Fibroblast of skin of abdomen (primary cell): ENCODE measurements around the gene TMSB4X.
"Not testable (repeated sequence)": the region's sequence is repeated elsewhere in the genome, so short reads cannot be mapped to it uniquely, and the experiment has no call there.

Experiments
- DNase-seq: peaks from one replicate; pipeline ENCODE4 v3.0.0-alpha.2; 2013

TMSB4X gene

GRCh38 chrX:12997906-12998687 lies 23.2 kb downstream of the TMSB4X start:
- DNase-seq: no peak

GRCh38 chrX:12999422-12999821 lies 24.5 kb downstream of the TMSB4X start:
- no peak for DNase-seq

DNA sequence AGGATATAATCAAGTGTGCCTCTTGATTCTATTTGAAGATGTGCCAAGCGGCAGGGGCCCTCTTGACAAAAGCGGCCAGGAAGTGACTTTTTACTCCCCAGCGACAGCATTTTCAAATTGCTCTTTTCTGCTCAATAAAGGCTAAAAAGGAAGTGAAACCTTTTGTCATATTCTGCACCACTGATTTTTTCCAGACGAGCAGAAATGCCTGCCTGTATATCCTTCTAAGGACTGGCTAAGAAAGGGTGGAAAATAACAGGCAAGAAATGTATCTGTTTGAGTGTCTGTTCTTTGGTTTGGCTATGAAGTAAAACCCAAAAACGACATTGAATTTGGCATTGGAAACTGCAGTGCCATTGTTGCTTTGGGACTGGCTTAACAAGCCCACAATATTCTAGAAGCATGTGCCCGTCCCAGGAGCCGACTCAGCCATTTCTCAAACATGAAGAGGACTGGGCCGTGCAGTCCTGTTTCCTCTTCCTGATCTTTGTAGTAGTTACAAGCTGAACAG lies 25.4 kb downstream of the TMSB4X start:
- DNase-seq: no peak

GRCh38 chrX:13001097-13001496 lies 26.2 kb downstream of the TMSB4X start:
- DNase-seq: no peak

DNA sequence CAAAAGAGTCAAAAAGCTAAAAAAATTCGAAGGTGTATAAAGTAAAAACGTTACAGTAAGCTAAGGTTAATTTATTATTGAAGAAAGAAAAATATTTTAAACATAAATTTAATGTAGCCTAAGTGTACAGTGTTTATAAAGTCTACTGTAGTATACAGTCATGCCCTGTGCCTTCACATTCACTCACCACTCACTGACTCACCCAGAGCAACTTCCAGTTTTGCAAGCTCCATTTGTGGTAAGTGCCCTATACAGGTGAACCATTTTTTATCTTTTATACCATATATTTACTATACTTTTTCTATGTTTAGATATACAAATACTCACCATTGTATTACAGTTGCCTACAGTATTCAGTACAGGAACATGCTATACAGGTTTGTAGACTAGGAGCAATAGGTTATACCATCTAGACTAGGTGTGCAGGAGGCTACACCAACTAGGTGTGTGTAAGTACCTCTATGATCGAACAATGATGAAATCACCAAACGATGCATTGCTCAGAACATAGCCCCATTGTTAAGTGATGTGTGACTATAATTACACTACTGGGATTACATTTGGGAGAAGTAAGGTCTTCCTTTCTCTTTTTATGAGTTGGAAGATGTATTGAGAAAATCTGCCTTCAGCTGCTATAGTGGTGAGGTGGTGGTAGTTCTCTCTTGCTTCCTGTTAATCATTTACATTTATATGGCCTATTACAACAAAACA lies 27.2 kb downstream of the TMSB4X start:
- DNase-seq: no peak

DNA sequence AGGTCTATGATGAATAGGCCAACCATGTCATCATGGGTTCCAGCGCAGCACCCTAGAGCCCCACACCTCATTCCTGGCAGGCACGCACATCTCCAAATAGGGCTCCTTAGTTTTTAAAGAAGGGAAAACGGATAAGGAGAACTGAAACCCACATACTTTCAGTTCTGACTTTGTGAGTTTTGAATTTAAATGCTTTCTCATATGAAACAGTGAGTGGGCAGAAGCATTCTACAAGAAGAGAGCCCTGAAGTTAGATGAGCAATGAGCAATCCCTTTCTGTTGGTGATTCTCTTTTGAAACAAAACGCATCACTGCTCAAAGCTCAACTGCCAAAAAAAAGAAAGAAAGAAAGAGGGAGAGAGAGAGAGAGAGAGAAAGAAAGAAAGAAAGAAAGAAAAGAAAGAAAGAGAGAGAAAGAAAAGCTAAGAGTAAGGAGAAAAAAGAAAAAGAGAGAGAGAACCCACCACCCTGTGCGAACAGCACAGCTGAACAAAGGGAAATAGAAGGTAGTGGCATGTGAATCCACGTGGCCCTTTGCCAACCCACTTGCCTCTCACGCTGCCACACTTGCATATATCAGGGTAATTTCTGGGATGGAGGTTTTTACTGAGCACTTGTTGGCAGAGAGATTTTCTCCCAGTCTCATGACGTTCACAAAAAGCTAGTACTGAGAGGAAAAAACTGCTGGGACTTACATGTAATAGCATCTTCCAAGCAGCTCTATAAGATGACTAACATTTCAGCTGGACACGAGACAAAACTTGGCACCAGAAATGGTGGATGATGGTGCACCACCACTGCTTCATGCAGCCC lies 31.0 kb downstream of the TMSB4X start:
- DNase-seq: no peak

GRCh38 chrX:13007519-13008188 lies 32.7 kb downstream of the TMSB4X start:
- DNase-seq: peak; percentile 48

- no peak for DNase-seq
Observed at GRCh38 chrX:13008189-13008533, 33.3 kb downstream of the TMSB4X start.

DNA sequence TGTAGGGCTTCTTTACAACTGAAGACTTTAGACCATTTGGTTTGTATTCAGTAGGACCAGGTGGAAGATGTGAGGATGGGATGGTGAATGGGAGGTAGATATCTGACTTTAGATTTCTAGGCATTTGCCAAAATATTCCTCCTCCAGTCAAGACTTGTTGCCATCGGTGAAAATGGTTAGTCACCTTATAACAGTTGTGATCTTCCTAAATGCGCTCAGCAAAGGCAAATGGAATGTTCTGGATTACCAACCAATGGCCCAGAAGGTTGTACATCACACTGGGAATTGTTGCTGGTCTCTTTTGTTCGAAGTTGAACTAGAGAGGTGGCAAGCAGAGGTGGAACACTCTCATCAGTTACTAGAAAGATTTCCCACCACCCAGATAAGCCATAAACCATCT lies 33.9 kb downstream of the TMSB4X start:
- no peak for DNase-seq

- no peak for DNase-seq
Observed at GRCh38 chrX:13009273-13009672, 34.4 kb downstream of the TMSB4X start.

DNA sequence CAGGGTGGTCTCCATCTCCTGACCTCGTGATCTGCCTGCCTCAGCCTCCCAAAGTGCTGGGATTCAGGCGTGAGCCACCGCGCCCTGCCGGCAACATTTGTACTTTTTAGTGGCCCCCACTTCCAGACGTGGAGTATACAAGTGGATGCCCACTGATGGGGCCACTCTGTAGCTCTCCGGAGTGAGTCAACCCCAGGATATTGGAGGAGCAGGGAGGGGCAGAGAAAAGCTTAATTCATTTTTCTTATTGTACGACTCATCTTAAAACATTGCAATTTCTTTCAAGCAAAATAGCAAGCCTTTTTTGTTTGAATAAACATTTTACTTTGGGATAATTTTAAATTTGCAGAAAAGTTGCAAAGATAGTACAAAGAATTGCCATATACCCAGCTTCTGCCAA lies 34.9 kb downstream of the TMSB4X start:
- no peak for DNase-seq

- no peak for DNase-seq
Observed at GRCh38 chrX:13010546-13010945, 35.6 kb downstream of the TMSB4X start.

DNA sequence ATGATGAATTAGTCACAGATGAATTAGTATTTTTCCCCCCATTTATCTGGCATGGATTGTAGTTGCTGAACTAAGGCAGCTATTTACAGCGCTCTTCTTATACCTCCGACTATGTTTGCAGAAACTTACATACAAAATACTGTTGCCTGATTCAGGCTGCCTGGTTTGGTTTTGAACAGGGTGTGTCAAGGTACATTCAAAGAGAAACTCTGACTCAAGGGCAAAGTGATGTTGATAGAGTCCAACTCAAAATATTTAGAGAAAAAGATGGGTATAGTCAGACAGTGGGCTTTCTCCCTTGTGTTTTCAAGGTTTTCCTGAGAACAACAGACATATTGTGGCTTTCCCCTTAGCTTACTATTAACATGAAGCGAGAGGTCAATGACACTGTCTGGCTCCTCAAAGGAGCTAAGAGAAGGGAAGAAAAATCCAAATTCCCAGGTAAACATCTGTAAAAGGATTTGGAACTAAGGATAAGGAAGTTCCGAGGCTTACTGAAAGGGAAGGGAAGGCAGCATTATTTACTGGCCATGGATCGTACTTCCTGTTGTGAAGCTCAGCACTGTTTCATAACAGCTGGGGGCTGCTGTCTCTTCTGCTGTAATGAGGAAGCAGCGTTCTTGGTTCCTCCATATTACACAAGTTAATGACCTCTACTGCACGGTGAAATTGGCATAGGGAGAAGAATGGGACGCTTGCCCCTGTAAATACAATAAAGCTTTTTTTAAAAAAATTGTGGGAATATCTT lies 38.6 kb downstream of the TMSB4X start:
- DNase-seq: no peak

DNA sequence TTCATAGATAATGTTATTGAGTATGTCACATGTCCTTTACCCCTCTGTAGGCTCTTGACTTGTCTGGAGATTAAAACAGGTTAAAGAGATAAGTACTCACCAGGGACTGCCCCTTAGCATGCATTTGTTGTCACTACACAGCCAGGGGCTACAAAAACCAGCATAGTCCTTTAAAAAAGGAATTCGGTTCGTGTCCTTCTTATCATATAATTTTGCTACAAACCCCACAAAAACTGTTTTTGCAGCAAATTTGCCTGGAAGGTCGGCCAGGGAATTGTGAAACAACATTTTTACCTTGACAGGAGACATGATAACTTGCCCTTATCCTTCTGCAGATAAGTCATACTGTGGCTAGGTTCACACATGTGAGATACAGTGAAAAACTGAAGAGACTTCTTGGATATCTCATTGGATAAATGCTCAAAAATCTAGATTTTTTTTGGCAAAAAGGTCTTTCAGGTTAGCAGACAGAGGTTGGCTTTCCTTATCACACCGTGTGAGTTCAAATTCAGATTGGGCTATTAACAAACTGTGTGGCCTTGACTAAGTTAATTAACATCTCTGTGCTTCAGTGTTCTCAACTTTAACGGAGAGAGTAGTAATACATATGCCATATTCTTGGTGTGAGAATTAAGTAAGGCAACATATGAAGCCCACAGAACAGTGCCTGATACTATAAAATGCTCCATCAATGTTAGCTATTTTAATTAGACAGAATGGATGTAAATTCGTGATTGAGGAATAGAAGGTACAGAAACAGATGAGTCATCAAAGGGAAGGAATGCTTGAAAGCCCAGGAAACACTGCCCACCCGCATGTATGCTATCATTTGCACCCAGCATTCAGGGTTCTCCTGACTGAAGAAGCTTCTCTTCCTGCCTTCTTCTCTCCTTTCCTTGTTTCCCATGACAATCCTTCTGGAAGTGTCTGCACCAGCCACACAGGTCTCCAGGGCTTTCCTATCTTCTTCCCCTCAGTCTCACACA lies 39.5 kb downstream of the TMSB4X start:
- DNase-seq: peak; percentile 39

- DNase-seq: no peak
Observed at GRCh38 chrX:13015536-13016236, 40.8 kb downstream of the TMSB4X start.

GRCh38 chrX:13016731-13017130 lies 41.8 kb downstream of the TMSB4X start:
- not testable (repeated sequence) for DNase-seq

- DNase-seq: peak; percentile 52
Observed at GRCh38 chrX:13022926-13023325, 48.0 kb downstream of the TMSB4X start.

- DNase-seq: no peak
Observed at GRCh38 chrX:13023567-13023966, 48.7 kb downstream of the TMSB4X start.

- DNase-seq: no peak
Observed at GRCh38 chrX:13023979-13024378, 49.1 kb downstream of the TMSB4X start.

- no peak for DNase-seq
Observed at GRCh38 chrX:13024986-13025385, 50.1 kb downstream of the TMSB4X start.
